Liver (tissue), 9 donors: ENCODE measurements around the gene NRSN2. TPM values are rescaled to one million over a fixed set of nuclear protein-coding genes. Genes with fewer than 3 reads are reported as not detected.

ENCODE experiments used
- DNase-seq: peaks from one replicate; pipeline ENCODE4 v3.0.0-alpha.2; 2017; ENCODE audit warnings: low spot score
- H3K27ac ChIP-seq, 2 donors: one replicate each; pipeline ENCODE4 v1.7.0; 2013; ENCODE audit warnings: inconsistent platforms in 2 of 2, low read length in 2 of 2, control low read depth in 1 of 2, low read depth in 1 of 2, mild to moderate bottlenecking in 1 of 2
- H3K27me3 ChIP-seq, 4 donors: one replicate each; pipeline versions ENCODE4 v1.6.1 to v1.7.0; 2013; ENCODE audit warnings: low read length in 3 of 4, inconsistent platforms in 1 of 4, mild to moderate bottlenecking in 1 of 4, moderate library complexity in 1 of 4; ENCODE audit not compliant: control insufficient read depth in 4 of 4, insufficient read depth in 4 of 4
- H3K36me3 ChIP-seq, 4 donors: one replicate each; pipeline versions ENCODE4 v1.6.1 to v1.7.0; 2013; ENCODE audit warnings: low read length in 3 of 4, mild to moderate bottlenecking in 3 of 4, low read depth in 1 of 4, moderate library complexity in 1 of 4; ENCODE audit not compliant: control insufficient read depth in 4 of 4, insufficient read depth in 3 of 4
- H3K4me1 ChIP-seq, 4 donors: one replicate each; pipeline versions ENCODE4 v1.6.1 to v1.7.0; 2013; ENCODE audit warnings: low read length in 3 of 4, mild to moderate bottlenecking in 3 of 4, moderate library complexity in 1 of 4; ENCODE audit not compliant: control insufficient read depth in 4 of 4, insufficient read depth in 4 of 4
- H3K4me3 ChIP-seq, 3 donors: one replicate each; pipeline versions ENCODE4 v1.6.1 to v1.7.0; 2013; ENCODE audit warnings: low read length in 3 of 3, control low read depth in 1 of 3, low read depth in 1 of 3, mild to moderate bottlenecking in 1 of 3
- H3K9ac ChIP-seq, 2 donors: one replicate each; pipeline ENCODE4 v1.7.0; 2013; ENCODE audit warnings: low read length in 2 of 2, mild to moderate bottlenecking in 2 of 2, moderate library complexity in 2 of 2, control low read depth in 1 of 2, low read depth in 1 of 2
- H3K9me3 ChIP-seq, 4 donors: one replicate each; pipeline versions ENCODE4 v1.6.1 to v1.7.0; 2013; ENCODE audit warnings: low read length in 3 of 4; ENCODE audit not compliant: control insufficient read depth in 4 of 4
- EGR1 ChIP-seq, 2 donors: IDR thresholded peaks; 2 replicates each; pipeline ENCODE4 v1.6.1; 2016 to 2018; ENCODE audit warnings: antibody characterized with exemption in 2 of 2, low read depth in 2 of 2
- FOXA1 ChIP-seq: IDR thresholded peaks from 2 replicates; pipeline ENCODE4 v1.6.1; 2016; ENCODE audit warnings: antibody characterized with exemption
- FOXA2 ChIP-seq: IDR thresholded peaks from 2 replicates; pipeline ENCODE4 v1.6.1; 2016; ENCODE audit warnings: antibody characterized with exemption
- GABPA ChIP-seq, 2 donors: IDR thresholded peaks in 1 of 2; conservative IDR thresholded peaks in 1 of 2; 2 replicates each; pipeline ENCODE4 v1.6.1; 2016; ENCODE audit warnings: antibody characterized with exemption in 2 of 2, mild to moderate bottlenecking in 1 of 2, moderate library complexity in 1 of 2
- HNF4A ChIP-seq, 2 donors: conservative IDR thresholded peaks; 2 replicates each; pipeline ENCODE4 v1.6.1; 2016; ENCODE audit warnings: antibody characterized with exemption in 2 of 2, mild to moderate bottlenecking in 2 of 2
- HNF4G ChIP-seq: IDR thresholded peaks from 2 replicates; pipeline ENCODE4 v1.6.1; 2016; ENCODE audit warnings: antibody characterized with exemption
- JUND ChIP-seq, 2 donors: IDR thresholded peaks; 2 replicates each; pipeline ENCODE4 v1.6.1; 2016; ENCODE audit warnings: antibody characterized with exemption in 2 of 2
- NR2F2 ChIP-seq: IDR thresholded peaks from 2 replicates; pipeline ENCODE4 v1.6.1; 2016; ENCODE audit warnings: antibody characterized with exemption
- RAD21 ChIP-seq, 2 donors: IDR thresholded peaks; 2 replicates each; pipeline ENCODE4 v1.6.1; 2016; ENCODE audit warnings: antibody characterized with exemption in 2 of 2, mild to moderate bottlenecking in 2 of 2
- RXRA ChIP-seq, 2 donors: IDR thresholded peaks; 2 replicates each; pipeline ENCODE4 v1.6.1; 2017 to 2018; ENCODE audit warnings: antibody characterized with exemption in 2 of 2, mild to moderate bottlenecking in 1 of 2
- TAF1 ChIP-seq: conservative IDR thresholded peaks from 2 replicates; pipeline ENCODE4 v1.6.1; 2016; ENCODE audit warnings: antibody characterized with exemption, mild to moderate bottlenecking
- YY1 ChIP-seq: IDR thresholded peaks from 2 replicates; pipeline ENCODE4 v1.6.1; 2016; ENCODE audit warnings: antibody characterized with exemption, mild to moderate bottlenecking
- WGBS: extraction: QIAGEN DNeasy Blood & Tissue Kit; methylation state at CpG from one replicate; pipeline ENCODE4 v1.1.7; 2013; 5-methylcytosine and 5-hydroxymethylcytosine counted together
- polyA plus RNA-seq, 2 donors: library from polyadenylated mRNA; stranded (reverse) in 1 of 2; unstranded in 1 of 2; fragments of 200-250 nt in 1 of 2; fragments of >200 nt in 1 of 2; fragmentation: Nextera tagmentation in 1 of 2; extraction: Ambion mirVana in 1 of 2; gene quantifications; one replicate each; pipeline versions ENCODE4 v1.2.1 to v1.2.3, GENCODE V29; 2013 to 2015
- total RNA-seq, 2 donors: library from RNA; depleted of rRNA; stranded (reverse); fragments of >200 nt; gene quantifications; one replicate each; pipeline ENCODE4 v1.2.3, GENCODE V29; 2014
- TF ChIP-seq, protein P1 (sequence below): IDR thresholded peaks from 2 replicates; pipeline ENCODE4 v1.6.1; 2016; ENCODE audit warnings: antibody characterized with exemption, mild to moderate bottlenecking
- TF ChIP-seq, protein P2 (sequence below): IDR thresholded peaks from 2 replicates; pipeline ENCODE4 v1.6.1; 2016; ENCODE audit warnings: antibody characterized with exemption
- TF ChIP-seq, protein P3 (sequence below): fragments of 150-350 bp; IDR thresholded peaks from 2 replicates; pipeline ENCODE4 v1.5.1; 2017; ENCODE audit warnings: improper control_type of control experiment, low read depth, low read length; ENCODE audit not compliant: missing input control
- TF ChIP-seq, protein P4 (sequence below): IDR thresholded peaks from 2 replicates; pipeline ENCODE4 v1.6.1; 2016; ENCODE audit warnings: antibody characterized with exemption
- TF ChIP-seq, protein P5 (sequence below): IDR thresholded peaks from 2 replicates; pipeline ENCODE4 v1.6.1; 2016; ENCODE audit warnings: antibody characterized with exemption
- donor health status: healthy.
- donor health status: healthy.
- donor health status: healthy.
- donor health status: healthy.
- donor health status: healthy.

NRSN2 gene
- total and polyA plus RNA-seq, 4 donors, result 1.9 to 12.0 (median 4.7) TPM

DNA sequence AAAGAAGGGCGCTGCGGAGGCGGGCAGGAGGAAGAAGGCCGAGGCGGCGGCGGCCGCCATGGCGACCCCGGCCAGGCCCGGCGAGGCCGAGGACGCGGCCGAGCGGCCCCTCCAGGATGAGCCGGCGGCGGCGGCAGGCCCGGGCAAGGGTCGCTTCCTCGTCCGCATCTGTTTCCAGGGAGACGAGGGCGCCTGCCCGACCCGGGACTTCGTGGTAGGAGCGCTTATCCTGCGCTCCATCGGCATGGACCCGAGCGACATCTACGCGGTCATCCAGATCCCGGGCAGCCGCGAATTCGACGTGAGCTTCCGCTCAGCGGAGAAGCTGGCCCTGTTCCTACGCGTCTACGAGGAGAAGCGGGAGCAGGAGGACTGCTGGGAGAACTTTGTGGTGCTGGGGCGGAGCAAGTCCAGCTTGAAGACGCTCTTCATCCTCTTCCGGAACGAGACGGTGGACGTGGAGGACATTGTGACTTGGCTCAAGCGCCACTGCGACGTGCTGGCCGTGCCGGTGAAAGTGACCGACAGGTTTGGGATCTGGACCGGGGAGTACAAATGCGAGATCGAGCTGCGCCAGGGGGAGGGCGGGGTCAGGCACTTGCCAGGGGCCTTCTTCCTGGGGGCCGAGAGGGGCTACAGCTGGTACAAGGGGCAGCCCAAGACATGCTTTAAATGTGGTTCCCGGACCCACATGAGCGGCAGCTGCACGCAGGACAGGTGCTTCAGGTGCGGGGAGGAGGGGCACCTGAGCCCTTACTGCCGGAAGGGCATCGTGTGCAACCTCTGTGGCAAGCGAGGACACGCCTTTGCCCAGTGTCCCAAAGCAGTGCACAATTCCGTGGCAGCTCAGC is 48.8 kb upstream of the NRSN2 start:
- peak overlapping the region; percentile 53 to 83 for H3K9ac ChIP-seq
- TF ChIP-seq HNF4A (conservative IDR thresholded peaks at IDR 0.05) (peak in 1 of 2 donors; percentile 34), GABPA (IDR thresholded peaks at IDR 0.05 in 1 of 2, conservative IDR thresholded peaks at IDR 0.05 in 1 of 2) (no peak), RXRA (IDR thresholded peaks at IDR 0.05) (peak in 1 of 2 donors; percentile 17), TAF1 (no peak), YY1 (peak; percentile 64)
- TF ChIP-seq, protein P1, sequence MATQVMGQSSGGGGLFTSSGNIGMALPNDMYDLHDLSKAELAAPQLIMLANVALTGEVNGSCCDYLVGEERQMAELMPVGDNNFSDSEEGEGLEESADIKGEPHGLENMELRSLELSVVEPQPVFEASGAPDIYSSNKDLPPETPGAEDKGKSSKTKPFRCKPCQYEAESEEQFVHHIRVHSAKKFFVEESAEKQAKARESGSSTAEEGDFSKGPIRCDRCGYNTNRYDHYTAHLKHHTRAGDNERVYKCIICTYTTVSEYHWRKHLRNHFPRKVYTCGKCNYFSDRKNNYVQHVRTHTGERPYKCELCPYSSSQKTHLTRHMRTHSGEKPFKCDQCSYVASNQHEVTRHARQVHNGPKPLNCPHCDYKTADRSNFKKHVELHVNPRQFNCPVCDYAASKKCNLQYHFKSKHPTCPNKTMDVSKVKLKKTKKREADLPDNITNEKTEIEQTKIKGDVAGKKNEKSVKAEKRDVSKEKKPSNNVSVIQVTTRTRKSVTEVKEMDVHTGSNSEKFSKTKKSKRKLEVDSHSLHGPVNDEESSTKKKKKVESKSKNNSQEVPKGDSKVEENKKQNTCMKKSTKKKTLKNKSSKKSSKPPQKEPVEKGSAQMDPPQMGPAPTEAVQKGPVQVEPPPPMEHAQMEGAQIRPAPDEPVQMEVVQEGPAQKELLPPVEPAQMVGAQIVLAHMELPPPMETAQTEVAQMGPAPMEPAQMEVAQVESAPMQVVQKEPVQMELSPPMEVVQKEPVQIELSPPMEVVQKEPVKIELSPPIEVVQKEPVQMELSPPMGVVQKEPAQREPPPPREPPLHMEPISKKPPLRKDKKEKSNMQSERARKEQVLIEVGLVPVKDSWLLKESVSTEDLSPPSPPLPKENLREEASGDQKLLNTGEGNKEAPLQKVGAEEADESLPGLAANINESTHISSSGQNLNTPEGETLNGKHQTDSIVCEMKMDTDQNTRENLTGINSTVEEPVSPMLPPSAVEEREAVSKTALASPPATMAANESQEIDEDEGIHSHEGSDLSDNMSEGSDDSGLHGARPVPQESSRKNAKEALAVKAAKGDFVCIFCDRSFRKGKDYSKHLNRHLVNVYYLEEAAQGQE, result peak; percentile 23
- no peaks in the 10 kb centered on the region for H3K27me3 ChIP-seq
- peak; percentile 64 for DNase-seq
- under 1% methylated on average over 75 of the region's 75 CpGs for WGBS
- H3K4me3 ChIP-seq, result peak overlapping the region; percentile 85 to 92 (median 85)
- H3K9me3 ChIP-seq, result no peaks in the 10 kb centered on the region
- H3K36me3 ChIP-seq, result peaks cover 0 to 4% (median 0%) of the 10 kb centered on the region in 4 donors
- peaks cover 0 to 35% (median 27%) of the 10 kb centered on the region in 4 donors for H3K4me1 ChIP-seq
- peak overlapping the region; percentile 79 to 95 for H3K27ac ChIP-seq

DNA sequence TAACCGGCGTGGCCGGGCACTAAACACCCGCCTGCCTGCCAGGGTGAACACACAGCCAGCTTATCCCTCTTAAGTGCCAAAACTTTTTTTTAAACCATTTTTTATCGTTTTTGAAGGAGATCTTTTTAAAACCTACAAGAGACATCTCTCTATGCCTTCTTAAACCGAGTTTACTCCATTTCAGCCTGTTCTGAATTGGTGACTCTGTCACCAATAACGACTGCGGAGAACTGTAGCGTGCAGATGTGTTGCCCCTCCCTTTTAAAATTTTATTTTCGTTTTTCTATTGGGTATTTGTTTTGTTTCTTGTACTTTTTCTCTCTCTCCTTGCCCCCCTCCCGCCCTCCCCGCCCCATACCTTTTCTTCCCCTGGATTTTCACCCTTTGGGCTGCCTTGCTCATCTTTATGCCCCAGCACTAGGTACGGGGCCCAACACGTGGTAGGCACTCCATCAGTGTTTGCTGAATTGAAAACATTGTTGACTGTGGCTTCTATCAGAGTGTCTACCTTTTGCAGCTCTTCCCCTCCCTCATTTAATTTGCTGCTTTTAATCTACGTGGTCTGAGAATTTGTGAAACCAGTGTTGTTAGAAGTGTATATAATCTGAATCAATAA is 48.0 kb upstream of the NRSN2 start:
- TF ChIP-seq TAF1 (no peak), HNF4G (no peak), RAD21 (IDR thresholded peaks at IDR 0.05) (no peak), NR2F2 (no peak), RXRA (IDR thresholded peaks at IDR 0.05) (no peak), GABPA (IDR thresholded peaks at IDR 0.05 in 1 of 2, conservative IDR thresholded peaks at IDR 0.05 in 1 of 2) (no peak), HNF4A (conservative IDR thresholded peaks at IDR 0.05) (no peak), JUND (IDR thresholded peaks at IDR 0.05) (no peak), FOXA2 (no peak), FOXA1 (no peak), EGR1 (IDR thresholded peaks at IDR 0.05; ENCODE audit: low read depth in 2 of 2) (no peak)
- TF ChIP-seq, protein P2, sequence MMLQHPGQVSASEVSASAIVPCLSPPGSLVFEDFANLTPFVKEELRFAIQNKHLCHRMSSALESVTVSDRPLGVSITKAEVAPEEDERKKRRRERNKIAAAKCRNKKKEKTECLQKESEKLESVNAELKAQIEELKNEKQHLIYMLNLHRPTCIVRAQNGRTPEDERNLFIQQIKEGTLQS, result no peak
- TF ChIP-seq, protein P3, sequence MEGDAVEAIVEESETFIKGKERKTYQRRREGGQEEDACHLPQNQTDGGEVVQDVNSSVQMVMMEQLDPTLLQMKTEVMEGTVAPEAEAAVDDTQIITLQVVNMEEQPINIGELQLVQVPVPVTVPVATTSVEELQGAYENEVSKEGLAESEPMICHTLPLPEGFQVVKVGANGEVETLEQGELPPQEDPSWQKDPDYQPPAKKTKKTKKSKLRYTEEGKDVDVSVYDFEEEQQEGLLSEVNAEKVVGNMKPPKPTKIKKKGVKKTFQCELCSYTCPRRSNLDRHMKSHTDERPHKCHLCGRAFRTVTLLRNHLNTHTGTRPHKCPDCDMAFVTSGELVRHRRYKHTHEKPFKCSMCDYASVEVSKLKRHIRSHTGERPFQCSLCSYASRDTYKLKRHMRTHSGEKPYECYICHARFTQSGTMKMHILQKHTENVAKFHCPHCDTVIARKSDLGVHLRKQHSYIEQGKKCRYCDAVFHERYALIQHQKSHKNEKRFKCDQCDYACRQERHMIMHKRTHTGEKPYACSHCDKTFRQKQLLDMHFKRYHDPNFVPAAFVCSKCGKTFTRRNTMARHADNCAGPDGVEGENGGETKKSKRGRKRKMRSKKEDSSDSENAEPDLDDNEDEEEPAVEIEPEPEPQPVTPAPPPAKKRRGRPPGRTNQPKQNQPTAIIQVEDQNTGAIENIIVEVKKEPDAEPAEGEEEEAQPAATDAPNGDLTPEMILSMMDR, result no peak
- TF ChIP-seq, protein P4, sequence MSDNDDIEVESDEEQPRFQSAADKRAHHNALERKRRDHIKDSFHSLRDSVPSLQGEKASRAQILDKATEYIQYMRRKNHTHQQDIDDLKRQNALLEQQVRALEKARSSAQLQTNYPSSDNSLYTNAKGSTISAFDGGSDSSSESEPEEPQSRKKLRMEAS, result no peak
- TF ChIP-seq, protein P5, sequence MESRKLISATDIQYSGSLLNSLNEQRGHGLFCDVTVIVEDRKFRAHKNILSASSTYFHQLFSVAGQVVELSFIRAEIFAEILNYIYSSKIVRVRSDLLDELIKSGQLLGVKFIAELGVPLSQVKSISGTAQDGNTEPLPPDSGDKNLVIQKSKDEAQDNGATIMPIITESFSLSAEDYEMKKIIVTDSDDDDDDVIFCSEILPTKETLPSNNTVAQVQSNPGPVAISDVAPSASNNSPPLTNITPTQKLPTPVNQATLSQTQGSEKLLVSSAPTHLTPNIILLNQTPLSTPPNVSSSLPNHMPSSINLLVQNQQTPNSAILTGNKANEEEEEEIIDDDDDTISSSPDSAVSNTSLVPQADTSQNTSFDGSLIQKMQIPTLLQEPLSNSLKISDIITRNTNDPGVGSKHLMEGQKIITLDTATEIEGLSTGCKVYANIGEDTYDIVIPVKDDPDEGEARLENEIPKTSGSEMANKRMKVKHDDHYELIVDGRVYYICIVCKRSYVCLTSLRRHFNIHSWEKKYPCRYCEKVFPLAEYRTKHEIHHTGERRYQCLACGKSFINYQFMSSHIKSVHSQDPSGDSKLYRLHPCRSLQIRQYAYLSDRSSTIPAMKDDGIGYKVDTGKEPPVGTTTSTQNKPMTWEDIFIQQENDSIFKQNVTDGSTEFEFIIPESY, result no peak
- Histone ChIP-seq H3K4me1 (peaks cover 0 to 35% (median 27%) of the 10 kb centered on the region in 4 donors), H3K27me3 (no peaks in the 10 kb centered on the region), H3K9me3 (no peaks in the 10 kb centered on the region), H3K27ac (peak overlapping the region; percentile 79 to 95), H3K9ac (peak overlapping the region; percentile 24 to 53), H3K4me3 (peak overlapping the region; percentile 85 to 92 (median 85)), H3K36me3 (peaks cover 0 to 4% (median 0%) of the 10 kb centered on the region in 4 donors)
- DNase-seq, result no peak
- WGBS, result 14% methylated on average over 15 of the region's 15 CpGs
